HG03280 (cell line): Measurements from ENCODE around the gene MRPS27.
"Not testable (repeated sequence)": the region's sequence is repeated elsewhere in the genome, so short reads cannot be mapped to it uniquely, and the experiment has no call there.

Experiments used
- ATAC-seq: cut with Tn5 transposase; IDR thresholded peaks from one replicate; pipeline ENCODE4 v1.9.1; 2021; ENCODE audit warnings: mild to moderate bottlenecking, moderate library complexity; ENCODE audit not compliant: unreplicated experiment

The MRPS27 gene

GRCh38 chr5:72177538-72177937 is 142.5 kb downstream of the MRPS27 start:
- ATAC-seq, result no peak

DNA sequence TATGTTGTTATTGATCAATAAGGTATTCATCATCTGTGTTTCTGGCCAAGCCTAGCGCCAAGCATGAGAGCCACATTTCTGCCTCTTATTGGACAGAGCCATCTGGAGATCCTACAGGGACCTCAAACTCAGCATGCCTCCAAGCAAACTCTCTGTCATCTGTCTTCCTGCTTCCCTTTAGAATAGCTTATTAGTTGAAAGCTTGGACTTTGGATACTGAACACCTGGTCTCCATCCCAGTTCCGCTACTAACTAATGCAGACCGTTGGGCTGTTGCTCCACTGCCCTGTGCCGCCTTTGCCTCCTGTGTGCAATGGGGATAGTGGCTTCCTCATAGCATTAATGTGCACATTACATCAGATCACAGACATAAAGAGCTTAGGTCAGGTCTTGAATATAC is 147.3 kb downstream of the MRPS27 start:
- no peak for ATAC-seq

DNA sequence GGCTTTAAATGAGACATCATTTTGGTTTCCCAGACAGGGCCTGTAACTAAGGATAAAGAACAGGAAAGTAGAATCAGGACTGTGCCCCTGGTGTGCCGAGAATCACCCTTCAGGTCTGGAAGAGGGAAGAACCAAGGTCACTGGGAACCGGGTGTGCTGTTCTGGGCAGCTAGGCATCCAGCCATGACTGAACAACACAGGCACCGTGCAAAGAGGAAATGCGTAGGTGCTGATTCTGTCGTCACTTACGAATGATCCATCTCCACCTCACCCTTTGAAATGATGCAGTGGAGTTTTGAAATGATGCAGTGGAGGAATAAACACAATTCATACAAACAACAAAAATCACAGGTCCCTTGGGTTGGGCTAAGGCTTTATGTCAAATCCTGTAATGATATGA is 148.4 kb downstream of the MRPS27 start:
- ATAC-seq, result no peak

- not testable (repeated sequence) for ATAC-seq
These were observed 148.9 kb downstream of the MRPS27 start for GRCh38 chr5:72171181-72171580.

DNA sequence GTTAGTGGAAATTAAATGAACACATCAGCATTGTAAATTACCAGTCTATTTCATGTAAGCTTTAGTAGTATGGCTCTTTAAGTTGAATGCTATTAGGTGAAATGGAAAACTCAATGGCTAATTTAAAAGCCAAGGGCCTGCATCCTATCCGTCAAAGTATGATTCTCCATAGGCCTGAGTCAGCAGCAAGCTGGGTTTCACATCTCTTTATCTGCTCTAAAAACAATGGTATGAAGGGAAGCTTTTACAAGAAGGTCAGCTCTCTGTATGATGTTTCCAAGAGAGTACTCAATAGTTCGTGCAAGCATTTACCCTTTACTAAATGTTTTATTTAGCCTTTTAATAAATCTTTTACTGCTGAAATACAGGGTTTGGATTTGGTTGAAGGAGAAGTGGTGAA is 149.9 kb downstream of the MRPS27 start:
- ATAC-seq, result no peak
